Naive thymus-derived CD8-positive, alpha-beta T cell (primary cell): ENCODE measurements around the gene FBXO9. TPM values are rescaled to one million over a fixed set of nuclear protein-coding genes. Genes with fewer than 3 reads are reported as not detected.

Experiments used
- ATAC-seq, 2 donors: fragments of 150-1000 bp; cut with Tn5 transposase in 1 of 2; sonication (Bioruptor Pico), chemical (Tn5 transposase) in 1 of 2; 1 replicate in 1 of 2; 2 replicates in 1 of 2; pipeline ENCODE4 v1.10.0; 2021; ENCODE audit warnings: mild to moderate bottlenecking in 2 of 2, moderate library complexity in 2 of 2
- POLR2A ChIA-PET: fragments of 350-600 bp; sonication (Branson Sonifier 250); formaldehyde crosslinking; loops from one replicate; lab custom pipeline; 2021; ENCODE audit warnings: antibody characterized with exemption; lab: Charles Lee
- DNase-seq, 10 donors: peaks; one replicate each; pipeline versions ENCODE4 v3.0.0 to v3.0.0-alpha.2; 2020 to 2022
- H3K27ac Mint-ChIP-seq, 10 donors: one replicate each; pipeline ENCODE4 v1.8.0; 2020 to 2022; ENCODE audit warnings: mild to moderate bottlenecking in 10 of 10, mixed read lengths in 10 of 10, moderate library complexity in 4 of 10, inconsistent platforms in 1 of 10
- H3K27me3 Mint-ChIP-seq, 5 donors: one replicate each; pipeline ENCODE4 v1.8.0; 2021 to 2022; ENCODE audit warnings: mixed read lengths in 5 of 5
- H3K36me3 Mint-ChIP-seq, 3 donors: one replicate each; pipeline ENCODE4 v1.8.0; 2020 to 2022; ENCODE audit warnings: mixed read lengths in 3 of 3, mild to moderate bottlenecking in 2 of 3, inconsistent platforms in 1 of 3
- H3K4me1 Mint-ChIP-seq, 4 donors: one replicate each; pipeline ENCODE4 v1.8.0; 2021 to 2022; ENCODE audit warnings: mixed read lengths in 4 of 4
- H3K4me3 Mint-ChIP-seq, 10 donors: one replicate each; pipeline ENCODE4 v1.8.0; 2020 to 2022; ENCODE audit warnings: mild to moderate bottlenecking in 10 of 10, mixed read lengths in 10 of 10, moderate library complexity in 6 of 10, inconsistent platforms in 1 of 10
- H3K9me3 Mint-ChIP-seq, 9 donors: one replicate each; pipeline ENCODE4 v1.8.0; 2020 to 2022; ENCODE audit warnings: mixed read lengths in 9 of 9, mild to moderate bottlenecking in 3 of 9, inconsistent platforms in 1 of 9, moderate library complexity in 1 of 9
- polyA plus RNA-seq, 3 donors: library from polyadenylated mRNA; unstranded; fragments of 300-500 nt; fragmentation: Illumina TruSeq; gene quantifications; one replicate each; pipeline ENCODE4 v1.2.3, GENCODE V29; 2021
- total RNA-seq, 8 experiments: library from RNA in 2 of 8; stranded (reverse) in 2 of 8; gene quantifications; one replicate each; pipeline ENCODE4 v1.2.3 and lab custom pipeline; 2021 to 2026

The FBXO9 gene
- total and polyA plus RNA-seq, 5 experiments from 2014 or later = 46.1 to 137 (median 52.1) TPM

DNA sequence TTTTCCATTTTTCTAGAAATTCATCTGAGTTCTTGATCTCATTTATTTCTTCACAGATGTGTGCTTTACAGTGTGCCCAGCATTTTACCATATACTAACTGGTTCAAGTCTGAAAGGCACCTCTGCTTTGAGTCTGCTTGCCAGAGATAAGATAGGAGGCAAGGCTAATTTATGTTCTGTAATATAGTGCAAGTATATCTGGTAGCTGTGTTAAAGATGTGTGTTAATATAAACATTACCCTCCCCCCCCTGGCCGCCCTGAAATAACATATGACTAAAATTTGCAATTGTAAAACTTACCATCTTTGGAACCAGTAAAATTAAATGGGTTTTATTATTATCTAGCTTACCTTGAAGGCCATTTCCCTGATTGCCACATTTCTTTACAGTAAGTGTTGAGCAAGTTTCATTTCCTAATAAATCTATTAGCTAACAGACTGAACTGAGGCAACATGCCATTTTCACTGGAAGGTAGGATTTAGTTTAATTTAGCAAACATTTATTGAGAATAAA lies 2.7 kb downstream of the FBXO9 start:
- peak overlapping the region in 1 of 10 donors; percentile 7 for H3K4me3 Mint-ChIP-seq
- peaks cover 21 to 50% (median 43%) of the 10 kb centered on the region in 4 donors for H3K4me1 Mint-ChIP-seq
- H3K9me3 Mint-ChIP-seq = no peaks in the 10 kb centered on the region
- peaks cover 0 to 23% (median 0%) of the 10 kb centered on the region in 3 donors for H3K36me3 Mint-ChIP-seq
- DNase-seq (no peak), ATAC-seq (no peak)
- peak overlapping the region in 2 of 10 donors; percentile 60 to 95 for H3K27ac Mint-ChIP-seq
- POLR2A ChIA-PET = interaction anchor here (0.6 kb wide), 1 partner anchor 20 kb away, joined by 5 read pairs; no protein-coding TSS in a partner anchor
- H3K27me3 Mint-ChIP-seq = no peaks in the 10 kb centered on the region

DNA sequence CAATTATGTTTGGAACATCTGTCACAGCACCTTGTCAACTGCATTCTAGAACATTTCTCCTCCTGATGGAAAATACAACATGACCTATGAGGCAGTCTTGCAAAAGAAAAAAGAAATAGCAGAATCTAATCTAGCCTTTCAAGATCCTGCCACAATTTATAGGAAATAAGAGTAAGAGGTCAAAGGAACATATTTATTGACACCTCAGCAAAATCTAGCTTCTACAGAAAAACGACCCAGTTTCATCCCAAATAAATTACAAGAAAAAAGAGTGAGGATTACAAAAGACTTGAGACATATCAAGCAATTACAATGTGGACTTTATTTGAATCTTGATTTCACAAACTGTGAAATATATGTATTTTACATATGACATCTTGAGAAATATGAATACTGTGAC lies 4.2 kb downstream of the FBXO9 start:
- Mint-ChIP-seq H3K9me3 (no peaks in the 10 kb centered on the region), H3K4me3 (no peak overlapping the region), H3K36me3 (peaks cover 4 to 36% (median 5%) of the 10 kb centered on the region in 3 donors), H3K27ac (peak overlapping the region in 2 of 10 donors; percentile 8 to 53), H3K27me3 (no peaks in the 10 kb centered on the region), H3K4me1 (peaks cover 21 to 48% (median 38%) of the 10 kb centered on the region in 4 donors)
- DNase-seq (no peak), ATAC-seq (no peak)
- POLR2A ChIA-PET = no interaction called here

DNA sequence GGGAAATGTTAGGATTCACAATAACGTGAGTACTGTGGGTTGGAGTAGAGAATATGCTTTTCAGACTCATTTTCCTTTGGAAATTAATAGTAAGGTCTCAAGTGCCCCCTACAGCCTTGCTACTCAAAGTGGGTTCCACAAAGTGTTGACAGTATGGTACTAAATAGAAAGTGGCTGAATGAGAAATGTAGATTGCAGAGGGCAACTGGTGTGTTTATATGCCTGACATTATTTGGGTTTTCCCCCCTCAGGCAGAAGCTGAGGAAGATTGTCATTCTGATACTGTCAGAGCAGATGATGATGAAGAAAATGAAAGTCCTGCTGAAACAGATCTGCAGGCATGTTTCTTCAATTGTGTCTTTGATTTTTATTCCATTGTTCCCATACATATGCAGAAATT lies 5.6 kb downstream of the FBXO9 start:
- Mint-ChIP-seq H3K9me3 (no peaks in the 10 kb centered on the region), H3K4me3 (no peak overlapping the region), H3K27me3 (no peaks in the 10 kb centered on the region), H3K27ac (peak overlapping the region in 2 of 10 donors; percentile 36 to 52), H3K4me1 (peaks cover 20 to 43% (median 36%) of the 10 kb centered on the region in 4 donors), H3K36me3 (peaks cover 7 to 45% (median 11%) of the 10 kb centered on the region in 3 donors)
- DNase-seq (no peak), ATAC-seq (peak; percentile 45 to 59)
- POLR2A ChIA-PET = no interaction called here

DNA sequence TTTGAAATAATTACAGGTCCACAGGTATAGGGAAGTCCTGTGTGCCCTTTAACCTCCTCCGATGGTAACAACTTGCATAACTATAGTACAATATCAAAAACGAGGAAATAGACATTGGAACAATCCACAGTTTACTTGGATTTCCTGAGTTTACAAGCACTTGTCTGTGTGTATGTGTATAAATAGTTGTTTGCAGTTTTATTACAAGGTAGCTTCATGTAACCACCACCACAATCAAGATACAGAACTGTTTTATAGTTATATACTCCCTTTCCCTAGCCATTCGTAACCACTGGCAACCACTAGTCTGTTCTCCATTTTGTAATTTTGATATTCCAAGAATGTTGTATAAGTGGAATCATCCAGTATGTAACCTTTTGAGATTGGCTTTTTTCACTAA lies 9.1 kb downstream of the FBXO9 start:
- H3K9me3 Mint-ChIP-seq = no peaks in the 10 kb centered on the region
- H3K36me3 Mint-ChIP-seq = peaks cover 7 to 65% (median 16%) of the 10 kb centered on the region in 3 donors
- H3K4me1 Mint-ChIP-seq = peaks cover 8 to 15% (median 10%) of the 10 kb centered on the region in 4 donors
- ATAC-seq (no peak), DNase-seq (no peak)
- peak overlapping the region in 1 of 10 donors; percentile 15 for H3K27ac Mint-ChIP-seq
- H3K4me3 Mint-ChIP-seq = no peak overlapping the region
- H3K27me3 Mint-ChIP-seq = no peaks in the 10 kb centered on the region
- POLR2A ChIA-PET = no interaction called here

DNA sequence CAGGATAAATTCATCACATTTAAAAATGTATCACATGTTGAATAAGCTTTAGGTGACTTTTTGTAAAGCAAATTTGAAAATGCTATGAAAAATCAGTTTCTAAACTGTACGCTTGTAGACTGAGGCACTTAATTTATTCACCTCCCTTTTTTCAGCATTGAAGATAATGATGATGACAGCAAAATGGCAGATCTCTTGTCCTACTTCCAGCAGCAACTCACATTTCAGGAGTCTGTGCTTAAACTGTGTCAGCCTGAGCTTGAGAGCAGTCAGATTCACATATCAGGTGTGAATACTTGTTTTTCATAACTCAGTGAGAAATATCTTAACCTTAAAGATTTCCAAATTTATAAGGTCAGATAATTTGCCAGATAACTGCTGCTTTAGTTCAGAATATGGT lies 15.6 kb downstream of the FBXO9 start:
- DNase-seq (no peak), ATAC-seq (no peak)
- Mint-ChIP-seq H3K27me3 (no peaks in the 10 kb centered on the region), H3K4me3 (no peak overlapping the region), H3K4me1 (no peaks in the 10 kb centered on the region), H3K27ac (no peak overlapping the region), H3K9me3 (no peaks in the 10 kb centered on the region), H3K36me3 (peaks cover 0 to 87% (median 18%) of the 10 kb centered on the region in 3 donors)
- POLR2A ChIA-PET = no interaction called here

- Mint-ChIP-seq H3K36me3 (peaks cover 0 to 93% (median 17%) of the 10 kb centered on the region in 3 donors), H3K9me3 (no peaks in the 10 kb centered on the region)
- POLR2A ChIA-PET = no interaction called here
Measured at GRCh38 chr6:53086302-53086701, 21.1 kb downstream of the FBXO9 start.

DNA sequence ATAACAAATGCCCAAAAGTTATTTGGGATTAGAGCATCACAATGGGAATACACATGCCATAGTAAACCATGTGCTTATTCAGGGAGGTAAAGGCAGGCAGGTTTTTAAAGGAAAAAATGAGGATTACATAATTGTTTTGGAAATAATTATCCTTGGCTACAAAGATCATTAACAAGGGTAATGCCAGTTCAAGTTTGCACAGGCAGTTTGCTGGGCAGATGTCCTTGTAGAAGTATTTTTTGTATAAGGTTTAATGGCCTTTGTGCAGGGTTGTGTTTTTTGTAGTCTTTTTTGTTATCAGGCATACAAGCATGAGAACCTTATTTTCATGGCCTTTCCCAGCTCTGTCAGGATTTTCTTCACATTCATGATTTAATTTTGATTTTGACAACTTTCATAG lies 24.7 kb downstream of the FBXO9 start:
- POLR2A ChIA-PET = no interaction called here
- no peaks in the 10 kb centered on the region for H3K9me3 Mint-ChIP-seq
- DNase-seq (no peak), ATAC-seq (no peak)
- H3K36me3 Mint-ChIP-seq = peaks cover 9 to 92% (median 32%) of the 10 kb centered on the region in 3 donors
- peak overlapping the region in 1 of 10 donors; percentile 40 for H3K27ac Mint-ChIP-seq
- peaks cover 0 to 4% (median 0%) of the 10 kb centered on the region in 4 donors for H3K4me1 Mint-ChIP-seq
- H3K4me3 Mint-ChIP-seq = no peak overlapping the region
- no peaks in the 10 kb centered on the region for H3K27me3 Mint-ChIP-seq

More at GRCh38 chr6:53086302-53086701, 21.1 kb downstream of the FBXO9 start:
- DNase-seq (no peak), ATAC-seq (no peak)
- peak overlapping the region in 2 of 10 donors; percentile 45 to 75 for H3K27ac Mint-ChIP-seq
- no peak overlapping the region for H3K4me3 Mint-ChIP-seq
- H3K27me3 Mint-ChIP-seq = no peaks in the 10 kb centered on the region
- H3K4me1 Mint-ChIP-seq = no peaks in the 10 kb centered on the region

- POLR2A ChIA-PET = no interaction called here
- Mint-ChIP-seq H3K4me1 (peaks cover 0 to 4% (median 0%) of the 10 kb centered on the region in 4 donors), H3K27me3 (no peaks in the 10 kb centered on the region)
Measured at GRCh38 chr6:53090576-53090975, 25.4 kb downstream of the FBXO9 start.

GRCh38 chr6:53095270-53095669 lies 30.1 kb downstream of the FBXO9 start:
- Mint-ChIP-seq H3K4me1 (peaks cover 0 to 4% (median 0%) of the 10 kb centered on the region in 4 donors), H3K9me3 (no peaks in the 10 kb centered on the region), H3K27me3 (no peaks in the 10 kb centered on the region), H3K4me3 (no peak overlapping the region), H3K27ac (peak overlapping the region in 1 of 10 donors; percentile 50), H3K36me3 (peaks cover 9 to 89% (median 39%) of the 10 kb centered on the region in 3 donors)
- DNase-seq (no peak), ATAC-seq (no peak)
- POLR2A ChIA-PET = no interaction called here

More at GRCh38 chr6:53090576-53090975, 25.4 kb downstream of the FBXO9 start:
- no peak overlapping the region for H3K27ac Mint-ChIP-seq
- ATAC-seq = no peak
- peaks cover 9 to 94% (median 37%) of the 10 kb centered on the region in 3 donors for H3K36me3 Mint-ChIP-seq
- H3K4me3 Mint-ChIP-seq = no peak overlapping the region
- no peak for DNase-seq
- H3K9me3 Mint-ChIP-seq = no peaks in the 10 kb centered on the region

DNA sequence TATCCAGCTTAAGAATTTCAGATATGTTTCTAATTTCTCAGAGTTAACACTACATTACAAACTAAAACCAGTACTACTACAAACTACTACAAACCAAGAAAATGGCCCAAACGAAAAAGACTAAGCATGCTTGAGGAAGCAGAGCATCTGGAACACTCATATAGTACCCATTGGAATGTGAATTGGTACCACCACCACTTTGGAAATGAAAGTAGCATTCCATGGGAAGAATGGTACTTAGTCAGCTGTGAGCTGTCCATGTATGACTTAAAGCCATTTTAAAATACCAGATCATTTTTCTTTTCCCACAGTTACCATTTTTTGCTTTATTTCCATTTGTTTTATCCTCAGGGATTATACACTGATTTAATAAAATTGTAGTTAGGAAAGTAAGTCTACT lies 30.5 kb downstream of the FBXO9 start:
- ATAC-seq = no peak
- DNase-seq = no peak
- peak overlapping the region in 2 of 10 donors; percentile 50 to 68 for H3K27ac Mint-ChIP-seq
- POLR2A ChIA-PET = no interaction called here
- H3K4me1 Mint-ChIP-seq = peaks cover 0 to 4% (median 0%) of the 10 kb centered on the region in 4 donors
- H3K27me3 Mint-ChIP-seq = no peaks in the 10 kb centered on the region
- no peaks in the 10 kb centered on the region for H3K9me3 Mint-ChIP-seq
- H3K36me3 Mint-ChIP-seq = peaks cover 9 to 89% (median 39%) of the 10 kb centered on the region in 3 donors
- no peak overlapping the region for H3K4me3 Mint-ChIP-seq

DNA sequence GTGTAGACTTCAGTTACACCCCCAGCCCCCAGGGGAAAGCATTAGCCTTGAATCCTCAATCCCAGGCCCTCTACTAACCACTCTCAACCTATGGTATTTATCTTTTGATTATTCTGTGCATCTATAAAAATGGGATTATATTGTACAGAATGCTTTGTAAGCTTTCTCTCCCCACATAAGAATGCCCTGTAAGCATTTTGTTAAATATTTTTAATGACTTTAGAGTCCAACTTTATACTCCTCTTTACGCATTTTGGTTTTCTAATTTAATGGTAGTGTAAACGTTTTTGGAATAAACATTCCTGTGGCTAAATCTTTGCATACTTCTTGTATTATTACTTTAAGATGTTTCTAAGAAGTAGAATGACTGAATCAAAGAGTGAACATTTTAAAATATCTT lies 35.4 kb downstream of the FBXO9 start:
- ATAC-seq = no peak
- Mint-ChIP-seq H3K36me3 (peaks cover 0 to 56% (median 21%) of the 10 kb centered on the region in 3 donors), H3K4me3 (no peak overlapping the region), H3K9me3 (no peaks in the 10 kb centered on the region), H3K27ac (peak overlapping the region in 4 of 10 donors; percentile 22 to 76 (median 58)), H3K27me3 (no peaks in the 10 kb centered on the region), H3K4me1 (no peaks in the 10 kb centered on the region)
- DNase-seq = no peak
- POLR2A ChIA-PET = no interaction called here

DNA sequence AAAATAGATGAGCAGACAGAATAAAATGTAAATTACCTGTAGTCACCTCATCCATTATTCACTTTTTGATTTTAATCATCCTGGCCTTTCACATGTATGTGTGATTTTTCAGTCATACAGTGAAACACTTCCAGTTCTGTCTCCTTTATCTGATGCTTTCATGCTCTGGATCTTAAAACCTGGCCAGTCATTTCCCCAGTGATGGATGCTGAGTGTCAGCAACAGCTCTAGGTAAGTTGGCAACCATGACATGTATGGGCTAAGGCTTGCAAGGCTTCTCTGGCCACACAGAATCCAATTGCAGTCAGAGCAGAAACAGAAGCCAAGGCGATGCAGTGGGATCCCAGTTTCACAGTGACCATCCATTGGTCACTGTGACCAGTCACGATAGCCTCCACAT lies 35.8 kb downstream of the FBXO9 start:
- DNase-seq (no peak), ATAC-seq (no peak)
- Mint-ChIP-seq H3K27me3 (no peaks in the 10 kb centered on the region), H3K27ac (peak overlapping the region in 3 of 10 donors; percentile 23 to 76 (median 74)), H3K9me3 (no peaks in the 10 kb centered on the region), H3K36me3 (peaks cover 0 to 51% (median 16%) of the 10 kb centered on the region in 3 donors), H3K4me3 (no peak overlapping the region), H3K4me1 (no peaks in the 10 kb centered on the region)
- POLR2A ChIA-PET = no interaction called here

GRCh38 chr6:53103993-53104675 lies 38.9 kb downstream of the FBXO9 start:
- POLR2A ChIA-PET = no interaction called here
- no peak for ATAC-seq
- H3K36me3 Mint-ChIP-seq = peaks cover 0 to 26% (median 7%) of the 10 kb centered on the region in 3 donors

More at GRCh38 chr6:53103993-53104675, 38.9 kb downstream of the FBXO9 start:
- H3K9me3 Mint-ChIP-seq = no peaks in the 10 kb centered on the region
- H3K27ac Mint-ChIP-seq = no peak overlapping the region
- no peaks in the 10 kb centered on the region for H3K27me3 Mint-ChIP-seq
- no peaks in the 10 kb centered on the region for H3K4me1 Mint-ChIP-seq
- DNase-seq = no peak
- no peak overlapping the region for H3K4me3 Mint-ChIP-seq
